ENCODE results near the gene NLRC5. TPM values are rescaled to one million over a fixed set of nuclear protein-coding genes. Genes with fewer than 3 reads are reported as not detected.
"Not testable (repeated sequence)": the region's sequence is repeated elsewhere in the genome, so short reads cannot be mapped to it uniquely, and the experiment has no call there.

NLRC5 gene
- total RNA-seq, 4 donors from 2014 or later, result 32.4 to 57.9 (median 37.1) TPM

- WGBS, 2 donors, result 80 to 96% methylated on average over 5 to 7 of the region's 7 CpGs
- Histone ChIP-seq H3K9me3 (no peaks in the 10 kb centered on the region), H3K4me3 (no peak overlapping the region), H3K4me1 (peaks cover 0 to 21% (median 5%) of the 10 kb centered on the region in 4 donors), H3K36me3 (no peaks in the 10 kb centered on the region), H3K27me3 (no peaks in the 10 kb centered on the region), H3K27ac (no peak overlapping the region)
- no peak for TF ChIP-seq POLR2A (IDR thresholded peaks at IDR 0.05)
- TF ChIP-seq, protein P1, sequence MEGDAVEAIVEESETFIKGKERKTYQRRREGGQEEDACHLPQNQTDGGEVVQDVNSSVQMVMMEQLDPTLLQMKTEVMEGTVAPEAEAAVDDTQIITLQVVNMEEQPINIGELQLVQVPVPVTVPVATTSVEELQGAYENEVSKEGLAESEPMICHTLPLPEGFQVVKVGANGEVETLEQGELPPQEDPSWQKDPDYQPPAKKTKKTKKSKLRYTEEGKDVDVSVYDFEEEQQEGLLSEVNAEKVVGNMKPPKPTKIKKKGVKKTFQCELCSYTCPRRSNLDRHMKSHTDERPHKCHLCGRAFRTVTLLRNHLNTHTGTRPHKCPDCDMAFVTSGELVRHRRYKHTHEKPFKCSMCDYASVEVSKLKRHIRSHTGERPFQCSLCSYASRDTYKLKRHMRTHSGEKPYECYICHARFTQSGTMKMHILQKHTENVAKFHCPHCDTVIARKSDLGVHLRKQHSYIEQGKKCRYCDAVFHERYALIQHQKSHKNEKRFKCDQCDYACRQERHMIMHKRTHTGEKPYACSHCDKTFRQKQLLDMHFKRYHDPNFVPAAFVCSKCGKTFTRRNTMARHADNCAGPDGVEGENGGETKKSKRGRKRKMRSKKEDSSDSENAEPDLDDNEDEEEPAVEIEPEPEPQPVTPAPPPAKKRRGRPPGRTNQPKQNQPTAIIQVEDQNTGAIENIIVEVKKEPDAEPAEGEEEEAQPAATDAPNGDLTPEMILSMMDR (IDR thresholded peaks at IDR 0.05), result no peak
- TF ChIP-seq EP300 (IDR thresholded peaks at IDR 0.05), result no peak
- DNase-seq (ENCODE audit: low spot score in 2 of 2), result no peak
Measured at GRCh38 chr16:56969769-56970168, 19.6 kb upstream of the NLRC5 start.

DNA sequence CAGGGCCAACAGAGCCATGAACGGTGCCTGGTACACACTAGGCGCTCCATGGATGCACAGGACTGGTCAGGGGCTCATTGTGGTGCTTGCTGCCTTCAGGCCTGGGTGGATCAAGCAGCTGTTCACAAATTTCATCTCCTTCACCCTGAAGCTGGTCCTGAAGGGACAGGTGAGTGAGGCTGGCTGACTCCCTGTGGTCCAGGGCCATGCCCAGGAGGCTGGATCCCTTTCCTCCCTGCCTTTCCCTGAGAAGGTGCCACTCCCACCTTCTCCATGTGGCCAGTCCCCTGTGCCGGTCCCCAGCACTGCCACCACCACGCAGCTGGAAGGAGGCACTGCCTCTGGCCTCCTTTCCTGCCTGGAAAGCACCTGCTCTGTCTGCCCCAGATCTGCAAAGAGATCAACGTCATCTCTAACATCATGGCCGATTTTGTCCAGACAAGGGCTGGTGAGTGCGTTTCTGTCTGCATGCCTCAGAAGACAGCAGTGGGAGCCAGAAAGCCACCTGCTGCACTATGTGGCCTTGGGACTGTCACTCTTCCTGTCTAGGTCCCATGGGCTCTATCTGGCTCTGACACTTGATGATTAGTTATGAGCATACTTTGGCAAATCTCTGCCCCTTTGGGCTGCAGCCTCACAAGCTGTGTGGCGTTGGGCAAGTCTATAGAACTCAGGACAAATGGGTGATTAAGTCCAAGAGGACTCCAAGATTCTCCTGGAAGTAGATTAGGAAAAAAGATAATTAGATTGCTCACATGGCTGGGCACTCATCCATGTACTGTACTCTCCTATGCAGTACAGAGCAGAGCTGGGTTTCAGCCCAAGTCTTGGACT is 18.2 kb upstream of the NLRC5 start:
- DNase-seq (ENCODE audit: low spot score in 2 of 2), result no peak
- no peak overlapping the region for H3K4me3 ChIP-seq
- no peak overlapping the region for H3K27ac ChIP-seq
- peaks cover 0 to 16% (median 2%) of the 10 kb centered on the region in 4 donors for H3K4me1 ChIP-seq
- H3K9me3 ChIP-seq, result no peaks in the 10 kb centered on the region
- no peaks in the 10 kb centered on the region for H3K27me3 ChIP-seq
- WGBS, 2 donors, result 73 to 79% methylated on average over 8 of the region's 8 CpGs
- TF ChIP-seq POLR2A (IDR thresholded peaks at IDR 0.05) (no peak), EP300 (IDR thresholded peaks at IDR 0.05) (no peak)
- TF ChIP-seq, protein P1 (IDR thresholded peaks at IDR 0.05), result no peak
- H3K36me3 ChIP-seq, result no peaks in the 10 kb centered on the region

GRCh38 chr16:56971768-56972043 is 17.7 kb upstream of the NLRC5 start:
- Histone ChIP-seq H3K4me3 (no peak overlapping the region), H3K4me1 (peaks cover 0 to 12% (median 0%) of the 10 kb centered on the region in 4 donors), H3K36me3 (no peaks in the 10 kb centered on the region), H3K9me3 (no peaks in the 10 kb centered on the region), H3K27ac (no peak overlapping the region), H3K27me3 (no peaks in the 10 kb centered on the region)
- WGBS, 2 donors, result 89 to 100% methylated on average over 3 of the region's 3 CpGs
- DNase-seq (ENCODE audit: low spot score in 2 of 2), result no peak
- no peak for TF ChIP-seq EP300 (IDR thresholded peaks at IDR 0.05)
- TF ChIP-seq, protein P1 (IDR thresholded peaks at IDR 0.05), result no peak
- no peak for TF ChIP-seq POLR2A (IDR thresholded peaks at IDR 0.05)

DNA sequence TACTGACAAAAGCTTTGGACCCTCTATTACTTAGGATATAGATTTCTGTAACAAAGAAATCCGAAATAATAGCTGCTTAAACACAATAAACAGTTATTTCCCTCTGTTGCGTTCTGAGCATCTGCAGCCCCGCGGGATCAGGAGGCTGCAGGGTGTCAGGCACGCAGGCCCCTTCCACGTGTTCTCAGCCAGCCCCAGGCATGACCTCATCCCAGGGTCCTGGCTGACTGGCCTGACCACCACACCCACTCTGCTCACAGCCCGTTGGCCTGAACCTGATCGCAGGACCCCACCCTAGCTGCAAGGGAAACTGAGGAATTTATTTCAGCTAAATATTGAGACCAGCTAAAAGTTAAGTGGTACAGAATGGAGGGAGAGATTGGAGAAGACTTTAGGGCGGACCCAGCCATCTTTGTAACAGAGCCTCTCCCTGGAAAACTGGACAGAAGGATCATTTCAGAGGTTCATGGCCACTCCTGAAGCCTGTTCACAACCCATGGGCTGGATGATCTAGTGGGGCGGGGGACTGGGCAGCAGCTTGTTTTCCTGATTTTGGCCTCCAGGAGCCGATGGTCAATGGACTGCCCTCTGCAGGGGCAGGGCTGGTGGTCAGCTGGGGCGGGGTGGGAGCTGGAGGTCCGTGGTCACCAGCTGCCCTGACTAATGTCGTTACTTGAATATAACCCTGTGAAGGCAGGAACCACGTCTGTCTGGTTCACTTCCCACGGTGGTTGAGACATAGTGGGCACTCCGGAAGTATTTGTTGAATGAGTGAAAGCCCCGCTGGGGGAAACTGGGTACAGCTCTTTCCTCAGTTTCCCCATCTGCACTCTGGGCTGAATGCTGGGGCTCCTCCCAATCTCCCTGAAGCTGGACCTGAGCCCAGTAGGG is 16.7 kb upstream of the NLRC5 start:
- TF ChIP-seq EP300 (IDR thresholded peaks at IDR 0.05) (no peak), POLR2A (IDR thresholded peaks at IDR 0.05) (no peak)
- TF ChIP-seq, protein P1 (IDR thresholded peaks at IDR 0.05), result no peak
- Histone ChIP-seq H3K27me3 (no peaks in the 10 kb centered on the region), H3K27ac (no peak overlapping the region), H3K4me3 (no peak overlapping the region), H3K4me1 (peaks cover 0 to 11% (median 0%) of the 10 kb centered on the region in 4 donors), H3K9me3 (no peaks in the 10 kb centered on the region), H3K36me3 (no peaks in the 10 kb centered on the region)
- no peak for DNase-seq (ENCODE audit: low spot score in 2 of 2)
- 53 to 62% methylated on average over 18 of the region's 18 CpGs for WGBS, 2 donors

- TF ChIP-seq, protein P1 (IDR thresholded peaks at IDR 0.05), result no peak
- no peak for TF ChIP-seq EP300 (IDR thresholded peaks at IDR 0.05)
- no peak for TF ChIP-seq POLR2A (IDR thresholded peaks at IDR 0.05)
- DNase-seq (ENCODE audit: low spot score in 2 of 2), result no peak
- Histone ChIP-seq H3K4me3 (no peak overlapping the region), H3K27ac (no peak overlapping the region), H3K4me1 (peaks cover 0 to 9% (median 0%) of the 10 kb centered on the region in 4 donors), H3K9me3 (no peaks in the 10 kb centered on the region), H3K27me3 (no peaks in the 10 kb centered on the region), H3K36me3 (no peaks in the 10 kb centered on the region)
- 66 to 72% methylated on average over 9 of the region's 9 CpGs for WGBS, 2 donors
Measured at GRCh38 chr16:56973294-56973689, 16.1 kb upstream of the NLRC5 start.

DNA sequence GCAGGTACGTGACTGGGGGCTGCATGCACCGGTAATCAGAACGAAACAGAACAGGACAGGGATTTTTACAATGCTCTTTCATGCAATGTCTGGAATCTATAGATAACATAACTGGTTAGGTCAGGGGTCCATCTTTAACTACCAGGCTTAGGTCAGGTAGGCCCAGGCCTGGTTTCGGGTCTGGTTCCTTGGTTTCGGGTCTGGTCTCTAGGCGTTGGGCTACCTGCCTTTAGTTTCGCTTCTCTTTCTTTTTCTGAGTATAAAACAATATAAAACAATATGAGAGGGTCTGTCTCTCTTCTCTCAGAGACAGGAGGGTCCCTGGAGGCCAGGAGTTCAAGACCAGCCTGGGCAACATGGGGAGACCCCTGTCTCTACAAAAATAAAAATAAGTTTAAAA is 15.5 kb upstream of the NLRC5 start:
- DNase-seq (ENCODE audit: low spot score in 2 of 2); H3K9me3 ChIP-seq; H3K4me1 ChIP-seq; H3K27ac ChIP-seq; H3K36me3 ChIP-seq; H3K27me3 ChIP-seq; H3K4me3 ChIP-seq: not testable (repeated sequence)
- WGBS, 2 donors, result 88 to 89% methylated on average over 7 of the region's 7 CpGs

Measured in tibial nerve (tissue), 4 donors.